Measurements from ENCODE around the gene RSPH10B.
"Not testable (repeated sequence)": the region's sequence is repeated elsewhere in the genome, so short reads cannot be mapped to it uniquely, and the experiment has no call there.

The RSPH10B gene

GRCh38 chr7:5970347-5970911, at the start of gene RSPH10B:
TSS of gene RSPH10B (minus strand) at chr7:5970689. CDS start at chr7:5967116, 3,573 bp downstream.
- not testable (repeated sequence) for DNase-seq (ENCODE audit: low spot score)

- no peak for DNase-seq (ENCODE audit: low spot score)
Observed at GRCh38 chr7:6016653-6016966, 46.1 kb upstream of the RSPH10B start.

- DNase-seq (ENCODE audit: low spot score): no peak
Observed at GRCh38 chr7:6015917-6016652, 45.6 kb upstream of the RSPH10B start.

DNA sequence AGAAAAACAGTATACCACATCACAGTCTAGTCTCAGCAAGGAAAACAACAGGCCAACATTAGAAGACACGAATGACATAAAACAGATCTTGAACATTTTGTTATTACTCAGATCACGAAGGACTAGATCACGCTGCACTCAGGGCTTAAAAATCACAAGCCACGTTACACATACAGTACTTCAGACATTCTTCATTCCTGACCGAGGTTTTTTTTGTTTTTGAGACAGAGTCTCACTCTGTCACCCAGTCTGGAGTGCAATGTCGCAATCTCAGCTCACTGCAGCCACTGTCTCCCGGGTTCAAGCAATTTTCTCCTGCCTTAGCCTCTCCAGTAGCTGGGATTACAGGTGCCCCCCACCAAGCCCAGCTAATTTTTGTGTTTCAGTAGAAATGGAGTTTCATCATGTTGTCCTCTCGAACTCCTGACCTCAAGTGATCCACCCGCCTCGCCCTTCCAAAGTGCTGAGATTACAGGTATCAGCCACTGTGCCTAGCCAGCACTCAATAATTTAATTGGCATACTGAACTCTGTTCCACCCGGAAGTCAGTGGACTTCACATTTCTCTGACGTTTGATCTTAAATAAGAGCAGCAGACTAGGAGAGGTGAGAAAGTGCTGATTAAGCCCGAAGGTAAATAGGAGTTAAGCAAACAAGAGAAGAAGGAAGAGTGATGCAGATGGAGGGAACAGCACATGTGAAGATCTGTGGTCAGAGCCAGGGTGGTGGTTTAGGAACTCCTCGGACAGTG, 42.0 kb upstream of the RSPH10B start:
- DNase-seq (ENCODE audit: low spot score): no peak

DNA sequence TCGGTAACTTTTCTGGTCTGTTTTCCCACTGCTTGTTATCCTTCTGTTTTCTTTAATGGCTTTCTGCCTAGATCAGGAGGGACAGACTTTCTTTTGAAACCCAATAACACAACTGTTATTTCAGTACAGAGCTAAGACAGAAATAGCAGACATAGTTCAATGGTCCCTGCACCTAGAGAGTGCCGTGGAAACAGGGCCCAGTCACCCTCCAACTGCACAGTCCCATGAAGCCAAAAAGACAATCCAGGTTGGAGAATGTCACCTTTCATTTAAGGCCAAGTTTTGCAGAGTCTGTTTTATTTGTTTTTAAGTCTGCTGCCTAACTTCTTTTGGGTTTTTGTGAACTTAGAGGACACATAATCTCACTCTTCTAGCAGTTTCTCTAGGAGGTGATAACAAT, 41.1 kb upstream of the RSPH10B start:
- no peak for DNase-seq (ENCODE audit: low spot score)

DNA sequence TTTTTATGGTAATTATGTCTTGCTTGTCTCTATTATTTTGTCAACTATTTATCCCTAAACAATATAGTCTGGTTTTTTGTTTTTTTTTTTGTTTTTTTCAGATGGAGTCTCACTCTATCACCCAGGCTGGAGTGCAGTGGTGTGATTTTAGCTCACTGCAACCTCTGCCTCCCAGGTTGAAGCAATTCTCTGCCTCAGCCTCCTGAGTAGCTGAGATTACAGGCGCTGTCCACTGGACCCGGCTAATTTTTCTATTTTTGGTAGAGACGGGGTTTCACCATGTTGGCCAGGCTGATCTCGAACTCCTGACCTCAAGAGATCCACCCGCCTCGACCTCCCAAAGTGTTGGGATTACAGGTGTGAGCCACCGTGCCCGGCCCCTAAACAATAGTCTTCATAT, 39.9 kb upstream of the RSPH10B start:
- not testable (repeated sequence) for DNase-seq (ENCODE audit: low spot score)

DNA sequence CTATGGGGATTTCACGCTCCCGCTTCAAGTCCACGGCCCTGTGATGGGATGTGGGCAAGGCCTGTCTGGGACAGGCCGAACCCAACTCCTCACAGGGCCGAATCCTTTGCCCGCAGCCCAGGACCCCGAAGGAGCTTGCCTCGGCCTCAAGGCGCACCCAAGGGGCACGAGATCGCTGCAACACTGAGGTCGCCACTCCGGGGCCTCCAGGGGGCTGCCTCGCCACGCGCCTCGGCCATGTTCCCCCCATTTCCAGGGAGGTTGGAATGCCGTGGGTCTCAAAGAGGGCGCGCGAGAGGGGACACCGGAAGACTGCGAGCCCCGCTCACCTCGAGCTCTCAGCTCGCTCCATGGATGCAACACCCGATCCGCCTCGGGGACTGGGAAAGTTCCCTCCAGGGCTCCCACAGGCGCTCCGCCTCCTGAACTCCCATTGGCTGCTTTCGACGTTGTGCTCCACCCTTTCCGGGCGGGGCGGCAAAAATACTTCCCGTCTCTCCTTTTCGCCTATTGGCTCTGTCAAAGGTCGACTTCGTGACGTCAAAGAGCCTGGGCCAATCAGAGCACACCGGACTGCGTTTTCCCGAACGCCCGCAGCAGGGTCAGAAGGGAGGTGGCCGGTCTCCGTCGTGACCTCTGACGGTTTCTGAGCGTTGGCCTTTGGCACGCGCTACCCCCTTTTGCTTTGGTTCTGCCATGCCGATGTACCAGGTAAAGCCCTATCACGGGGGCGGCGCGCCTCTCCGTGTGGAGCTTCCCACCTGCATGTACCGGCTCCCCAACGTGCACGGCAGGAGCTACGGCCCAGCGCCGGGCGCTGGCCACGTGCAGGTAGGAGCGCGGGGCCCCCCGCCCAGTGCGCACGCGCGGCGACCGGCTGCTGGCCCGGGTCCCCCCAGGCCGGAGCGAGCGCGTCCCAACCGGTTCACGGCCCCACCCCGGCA, 38.5 kb upstream of the RSPH10B start, which contains the start of the genes AIMP2 and PMS2:
Gene AIMP2, plus strand, starts transcription at position 605 of the 944 bp plus-strand sequence. Its CDS starts 92 bp downstream, at position 697.
Gene PMS2, minus strand, starts transcription at position 382 of the 944 bp plus-strand sequence. Its CDS starts 30 bp downstream, at position 352.
- peak; percentile 85 for DNase-seq (ENCODE audit: low spot score)

DNA sequence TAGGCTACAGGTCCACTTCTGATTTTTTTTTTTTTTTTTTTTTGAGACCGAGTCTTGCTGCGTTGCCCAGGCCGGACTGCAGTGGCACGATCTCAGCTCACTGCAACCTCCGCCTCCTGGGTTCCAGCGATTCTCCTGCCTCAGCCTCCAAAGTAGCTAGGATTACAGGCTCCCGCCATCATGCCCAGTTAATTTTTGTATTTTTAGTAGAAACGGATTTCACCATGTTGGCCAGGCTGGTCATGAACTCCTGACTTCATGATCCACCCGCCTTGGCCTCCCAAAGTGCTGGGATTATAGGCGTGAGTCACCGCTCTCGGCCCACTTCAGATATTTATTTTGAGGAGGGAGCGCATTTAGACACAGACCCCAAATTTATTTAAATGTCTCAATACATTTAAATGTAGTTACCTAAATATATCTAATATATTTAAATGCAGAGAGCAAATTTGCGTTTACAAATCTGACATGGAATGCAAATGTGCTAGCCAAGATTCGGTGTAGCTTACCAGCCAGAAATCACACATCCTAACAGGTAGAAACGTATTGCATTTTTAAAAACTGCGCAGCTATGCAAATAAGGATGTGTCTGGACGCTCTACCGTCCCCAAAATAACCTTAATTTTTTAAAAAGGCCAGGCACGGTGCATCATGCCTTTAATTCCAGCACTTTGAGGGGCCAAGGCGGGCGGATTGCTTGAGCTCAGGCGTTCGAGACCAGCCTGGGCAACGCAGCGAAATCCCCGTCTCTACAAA, 37.5 kb upstream of the RSPH10B start:
- not testable (repeated sequence) for DNase-seq (ENCODE audit: low spot score)

- DNase-seq (ENCODE audit: low spot score): no peak
Observed at GRCh38 chr7:6007386-6007785, 36.9 kb upstream of the RSPH10B start.

DNA sequence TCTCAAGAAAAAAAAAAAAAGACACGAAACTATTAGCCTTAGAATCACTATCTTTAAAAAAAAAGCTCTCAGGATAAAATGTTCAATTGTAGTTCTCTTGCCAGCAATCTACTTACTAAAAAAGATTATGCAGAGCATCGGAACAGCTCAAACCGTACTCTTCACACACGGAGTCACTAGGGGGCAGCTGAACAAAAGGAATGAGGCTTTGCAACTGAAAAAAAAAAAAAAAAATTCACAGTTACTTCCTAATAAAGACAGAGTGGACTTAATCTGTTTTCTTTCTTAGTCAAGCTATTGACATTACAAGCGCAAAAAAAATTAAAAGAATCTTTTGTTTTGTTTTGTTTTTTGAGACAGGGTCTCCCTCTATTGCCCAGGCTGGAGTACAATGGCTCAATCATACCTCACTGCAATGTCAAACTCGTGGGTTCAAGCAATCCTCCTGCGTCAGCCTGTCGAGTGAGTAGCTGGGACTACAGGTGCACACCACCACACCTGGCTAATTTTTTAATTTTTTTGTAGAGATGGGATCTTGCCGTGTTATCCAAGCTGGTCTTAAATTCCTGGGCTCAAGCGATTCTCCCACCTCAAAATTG, 26.8 kb upstream of the RSPH10B start:
- DNase-seq (ENCODE audit: low spot score): peak; percentile 51

DNA sequence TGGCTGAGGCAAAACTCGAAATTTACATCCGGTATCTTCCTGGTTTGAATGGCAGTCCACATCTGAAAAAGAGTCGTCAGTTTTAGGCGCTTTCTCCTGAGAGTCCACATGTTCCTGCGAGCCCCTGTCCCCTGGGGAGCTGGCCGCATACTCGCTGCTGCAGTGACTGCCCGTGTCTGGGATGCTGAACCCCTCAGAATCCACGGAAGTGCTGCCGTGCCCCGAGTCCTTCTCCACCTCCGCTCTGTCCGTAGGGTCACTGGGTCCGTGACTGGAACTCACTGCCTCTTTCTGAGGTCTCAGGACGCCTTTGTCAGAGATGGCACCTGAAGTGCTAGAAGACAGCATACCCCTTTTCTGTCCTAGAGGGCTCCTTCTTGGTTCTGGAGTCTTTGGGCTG, 16.6 kb upstream of the RSPH10B start:
- not testable (repeated sequence) for DNase-seq (ENCODE audit: low spot score)

- DNase-seq (ENCODE audit: low spot score): not testable (repeated sequence)
Observed at GRCh38 chr7:5979680-5980314, 9.3 kb upstream of the RSPH10B start.

- not testable (repeated sequence) for DNase-seq (ENCODE audit: low spot score)
Observed at GRCh38 chr7:5973580-5973979, 3.1 kb upstream of the RSPH10B start.

GRCh38 chr7:5963810-5964209, 6.7 kb downstream of the RSPH10B start:
- not testable (repeated sequence) for DNase-seq (ENCODE audit: low spot score)

GRCh38 chr7:5963205-5963604, 7.3 kb downstream of the RSPH10B start:
- not testable (repeated sequence) for DNase-seq (ENCODE audit: low spot score)

GRCh38 chr7:5934945-5935450, 35.5 kb downstream of the RSPH10B start:
- DNase-seq (ENCODE audit: low spot score): not testable (repeated sequence)

DNA sequence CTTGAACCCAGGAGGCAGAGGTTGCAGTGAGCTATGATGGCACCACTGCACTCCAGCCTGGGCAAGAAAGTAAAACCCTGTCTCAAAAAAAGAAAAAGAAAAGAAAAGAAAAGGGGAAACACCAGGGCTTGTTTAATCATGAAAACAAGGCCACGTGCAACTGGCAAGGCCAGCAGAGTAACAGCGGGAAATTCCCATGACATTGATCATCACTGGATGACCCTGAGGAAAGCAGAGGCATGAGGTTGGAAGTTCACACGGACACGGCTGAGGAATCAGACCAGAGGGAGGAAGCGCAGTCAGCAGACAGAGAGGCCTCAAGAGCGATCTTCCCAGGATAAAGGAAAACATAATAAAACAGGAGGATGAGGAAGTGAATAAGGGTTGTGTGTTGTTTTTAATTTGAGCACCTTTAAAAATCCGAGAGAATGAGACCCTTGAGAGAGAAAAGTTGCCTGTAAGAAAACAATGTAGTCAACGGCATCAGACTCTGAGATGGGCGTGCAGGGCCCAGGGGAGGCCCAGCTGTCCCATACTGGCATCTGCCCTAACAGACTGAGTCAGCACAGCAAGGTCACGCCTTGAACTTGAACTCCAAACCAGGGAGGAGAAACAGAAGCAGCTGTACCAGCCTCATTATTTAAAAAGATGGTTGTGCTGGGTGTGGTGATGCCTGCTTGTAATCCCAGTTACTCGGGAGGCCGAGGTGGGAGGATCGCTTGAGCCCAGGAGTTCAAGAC, 38.4 kb downstream of the RSPH10B start:
- DNase-seq (ENCODE audit: low spot score): not testable (repeated sequence)

- not testable (repeated sequence) for DNase-seq (ENCODE audit: low spot score)
Observed at GRCh38 chr7:5931250-5931649, 39.2 kb downstream of the RSPH10B start.

DNA sequence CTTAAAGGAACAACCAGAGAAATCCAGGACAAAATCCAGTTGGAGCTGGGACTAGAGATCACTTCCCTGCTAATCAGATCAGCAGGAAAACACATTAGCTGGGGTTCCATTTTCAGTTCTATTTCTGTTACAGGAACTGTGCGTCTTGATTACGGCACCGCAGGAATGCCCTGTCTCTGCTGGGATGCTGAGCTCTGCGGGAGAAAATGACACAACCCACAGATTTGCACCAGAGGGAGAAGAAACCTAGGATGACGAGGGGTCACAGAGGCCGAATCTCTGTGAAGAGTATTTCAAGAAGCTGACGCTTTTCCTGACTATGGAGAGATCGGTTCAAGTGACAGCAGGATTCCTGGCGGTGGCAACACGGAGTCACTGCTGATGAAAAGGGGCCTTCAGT, 40.2 kb downstream of the RSPH10B start:
- DNase-seq (ENCODE audit: low spot score): not testable (repeated sequence)
